HepG2 (cell line): Measurements from ENCODE around the gene MAN1B1. TPM values are rescaled to one million over a fixed set of nuclear protein-coding genes. Genes with fewer than 3 reads are reported as not detected.

ENCODE experiments used
- CHD4 ChIP-seq: fragments of 200-600 bp; sonication (generic); IDR thresholded peaks from 2 replicates; pipeline ENCODE4 v1.7.0; 2017; ENCODE audit warnings: mild to moderate bottlenecking, low read length, borderline replicate concordance
- DMAP1 ChIP-seq: IDR thresholded peaks from 2 replicates; pipeline ENCODE4 v1.6.1; 2016
- HOXA5 ChIP-seq: sonication (generic); formaldehyde crosslinking; IDR thresholded peaks from 2 replicates; pipeline ENCODE4 v1.4.0; 2020; ENCODE audit warnings: missing genetic modification reagents
- KMT2A ChIP-seq: sonication (generic); formaldehyde crosslinking; IDR thresholded peaks from 2 replicates; pipeline ENCODE4 v1.4.0; 2020; ENCODE audit warnings: missing genetic modification reagents
- MAF1 ChIP-seq: sonication (generic); formaldehyde crosslinking; IDR thresholded peaks from 2 replicates; pipeline ENCODE4 v1.5.0; 2020; ENCODE audit warnings: missing genetic modification reagents, borderline replicate concordance
- MYC ChIP-seq: sonication (generic); formaldehyde crosslinking; IDR thresholded peaks from 2 replicates; pipeline ENCODE4 v1.9.0; 2021; ENCODE audit warnings: missing genetic modification reagents, borderline replicate concordance
- PHF20 ChIP-seq: sonication (generic); formaldehyde crosslinking; IDR thresholded peaks from 2 replicates; pipeline ENCODE4 v1.5.0; 2020; ENCODE audit warnings: mild to moderate bottlenecking, missing genetic modification reagents
- PRDM10 ChIP-seq: sonication (generic); formaldehyde crosslinking; IDR thresholded peaks from 2 replicates; pipeline ENCODE4 v1.4.0; 2020; ENCODE audit warnings: low read depth, missing genetic modification reagents
- THAP9 ChIP-seq: sonication (generic); formaldehyde crosslinking; IDR thresholded peaks from 2 replicates; pipeline ENCODE4; 2020; ENCODE audit warnings: missing genetic modification reagents, mild to moderate bottlenecking, borderline replicate concordance
- ZNF232 ChIP-seq: sonication (generic); formaldehyde crosslinking; IDR thresholded peaks from 2 replicates; pipeline ENCODE4 v1.4.0; 2020; ENCODE audit warnings: missing genetic modification reagents, borderline replicate concordance
- ZNF251 ChIP-seq: sonication (generic); formaldehyde crosslinking; IDR thresholded peaks from 2 replicates; pipeline ENCODE4 v1.9.0; 2021; ENCODE audit warnings: mild to moderate bottlenecking, missing genetic modification reagents
- ZNF451 ChIP-seq: sonication (generic); formaldehyde crosslinking; IDR thresholded peaks from 2 replicates; pipeline ENCODE4 v1.5.0; 2020; ENCODE audit warnings: mild to moderate bottlenecking, missing genetic modification reagents
- polyA plus RNA-seq, 8 experiments: library from polyadenylated mRNA; depleted of rRNA in 3 of 8; stranded (reverse) in 7 of 8; unstranded in 1 of 8; fragments of >200 nt; fragmentation: Illumina TruSeq in 4 of 8; extraction: Trizol in 4 of 8; gene quantifications; 2 replicates each; pipeline versions ENCODE4 v1.2.1 to v1.2.3, GENCODE V29; 2011 to 2016; ENCODE audit warnings: low read depth in 4 of 8, missing spikeins in 1 of 8, mixed read lengths in 1 of 8; ENCODE audit not compliant: insufficient read depth in 1 of 8
- total RNA-seq, 5 experiments: library from RNA; depleted of rRNA; stranded (reverse); fragments of >200 nt; fragmentation: Illumina TruSeq; extraction: Trizol; gene quantifications; 2 replicates each; pipeline ENCODE4 v1.2.3, GENCODE V29; 2016; ENCODE audit warnings: low read depth in 1 of 5
- TF ChIP-seq, protein P1 (sequence below): IDR thresholded peaks from 2 replicates; pipeline ENCODE4 v1.6.1; 2016; ENCODE audit warnings: missing compliant biosample characterization, missing genetic modification reagents, borderline replicate concordance
- TF ChIP-seq, protein P2 (sequence below), 2 experiments: sonication (generic) in 1 of 2; formaldehyde crosslinking in 1 of 2; IDR thresholded peaks; 2 replicates each; pipeline versions ENCODE4 v1.6.1 to v1.9.0; 2014 to 2022; ENCODE audit warnings: antibody characterized with exemption in 1 of 2, borderline replicate concordance in 1 of 2, inconsistent platforms in 1 of 2, low read depth in 1 of 2, missing genetic modification reagents in 1 of 2

MAN1B1 gene
- total and polyA plus RNA-seq, 2 of the 13 experiments (the other 11 are each of a cell fraction or from before 2014, with no cell fraction given), result 48.9 to 59.5 TPM

DNA sequence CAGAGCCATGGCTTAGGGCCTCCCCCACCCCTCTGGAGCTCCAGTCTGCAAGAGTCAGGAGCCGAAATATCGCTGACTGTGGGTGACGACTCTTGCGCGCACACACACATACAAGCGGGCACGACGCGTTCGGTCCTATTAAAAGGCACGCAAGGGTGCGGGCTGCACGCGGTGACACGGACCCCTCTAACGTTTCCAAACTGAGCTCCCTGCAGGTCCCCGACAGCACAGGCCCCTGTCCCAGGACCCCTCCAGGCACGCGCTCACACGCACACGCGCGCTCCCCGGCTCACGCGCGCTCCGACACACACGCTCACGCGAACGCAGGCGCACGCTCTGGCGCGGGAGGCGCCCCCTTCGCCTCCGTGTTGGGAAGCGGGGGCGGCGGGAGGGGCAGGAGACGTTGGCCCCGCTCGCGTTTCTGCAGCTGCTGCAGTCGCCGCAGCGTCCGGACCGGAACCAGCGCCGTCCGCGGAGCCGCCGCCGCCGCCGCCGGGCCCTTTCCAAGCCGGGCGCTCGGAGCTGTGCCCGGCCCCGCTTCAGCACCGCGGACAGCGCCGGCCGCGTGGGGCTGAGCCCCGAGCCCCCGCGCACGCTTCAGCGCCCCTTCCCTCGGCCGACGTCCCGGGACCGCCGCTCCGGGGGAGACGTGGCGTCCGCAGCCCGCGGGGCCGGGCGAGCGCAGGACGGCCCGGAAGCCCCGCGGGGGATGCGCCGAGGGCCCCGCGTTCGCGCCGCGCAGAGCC lies 52.1 kb downstream of the MAN1B1 start, which contains the start of gene GRIN1 (continued):
- TF ChIP-seq PRDM10 (CRISPR knock-in tag) (no peak), ZNF232 (CRISPR knock-in tag) (0 out of 2 replicates have a peak, but pooled peaks have one; percentile 37), ZNF251 (CRISPR knock-in tag) (no peak), THAP9 (CRISPR knock-in tag) (no peak), MYC (CRISPR knock-in tag) (peak; percentile 55; the same call in 1 of the 2 replicates), ZNF451 (CRISPR knock-in tag) (0 out of 2 replicates have a peak, but pooled peaks have one; percentile 55), MAF1 (CRISPR knock-in tag) (no peak), DMAP1 (no peak), PHF20 (no peak), CHD4 (no peak), KMT2A (CRISPR knock-in tag) (no peak), HOXA5 (CRISPR knock-in tag) (peak; percentile 67; the same call in 1 of the 2 replicates)
- TF ChIP-seq, protein P1, sequence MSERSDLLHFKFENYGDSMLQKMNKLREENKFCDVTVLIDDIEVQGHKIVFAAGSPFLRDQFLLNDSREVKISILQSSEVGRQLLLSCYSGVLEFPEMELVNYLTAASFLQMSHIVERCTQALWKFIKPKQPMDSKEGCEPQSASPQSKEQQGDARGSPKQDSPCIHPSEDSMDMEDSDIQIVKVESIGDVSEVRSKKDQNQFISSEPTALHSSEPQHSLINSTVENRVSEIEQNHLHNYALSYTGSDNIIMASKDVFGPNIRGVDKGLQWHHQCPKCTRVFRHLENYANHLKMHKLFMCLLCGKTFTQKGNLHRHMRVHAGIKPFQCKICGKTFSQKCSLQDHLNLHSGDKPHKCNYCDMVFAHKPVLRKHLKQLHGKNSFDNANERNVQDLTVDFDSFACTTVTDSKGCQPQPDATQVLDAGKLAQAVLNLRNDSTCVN, result no peak
- TF ChIP-seq, protein P2, sequence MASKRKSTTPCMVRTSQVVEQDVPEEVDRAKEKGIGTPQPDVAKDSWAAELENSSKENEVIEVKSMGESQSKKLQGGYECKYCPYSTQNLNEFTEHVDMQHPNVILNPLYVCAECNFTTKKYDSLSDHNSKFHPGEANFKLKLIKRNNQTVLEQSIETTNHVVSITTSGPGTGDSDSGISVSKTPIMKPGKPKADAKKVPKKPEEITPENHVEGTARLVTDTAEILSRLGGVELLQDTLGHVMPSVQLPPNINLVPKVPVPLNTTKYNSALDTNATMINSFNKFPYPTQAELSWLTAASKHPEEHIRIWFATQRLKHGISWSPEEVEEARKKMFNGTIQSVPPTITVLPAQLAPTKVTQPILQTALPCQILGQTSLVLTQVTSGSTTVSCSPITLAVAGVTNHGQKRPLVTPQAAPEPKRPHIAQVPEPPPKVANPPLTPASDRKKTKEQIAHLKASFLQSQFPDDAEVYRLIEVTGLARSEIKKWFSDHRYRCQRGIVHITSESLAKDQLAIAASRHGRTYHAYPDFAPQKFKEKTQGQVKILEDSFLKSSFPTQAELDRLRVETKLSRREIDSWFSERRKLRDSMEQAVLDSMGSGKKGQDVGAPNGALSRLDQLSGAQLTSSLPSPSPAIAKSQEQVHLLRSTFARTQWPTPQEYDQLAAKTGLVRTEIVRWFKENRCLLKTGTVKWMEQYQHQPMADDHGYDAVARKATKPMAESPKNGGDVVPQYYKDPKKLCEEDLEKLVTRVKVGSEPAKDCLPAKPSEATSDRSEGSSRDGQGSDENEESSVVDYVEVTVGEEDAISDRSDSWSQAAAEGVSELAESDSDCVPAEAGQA (IDR thresholded peaks at IDR 0.05; ENCODE audit: low read depth), result no peak
- TF ChIP-seq, protein P2 (CRISPR knock-in tag; IDR thresholded peaks at IDR 0.05; ENCODE audit: borderline replicate concordance), result peak; percentile 74; the same call in 1 of the 2 replicates
